Pancreas (tissue), 10 donors: Measurements from ENCODE around the gene IL17D. TPM values are rescaled to one million over a fixed set of nuclear protein-coding genes. Genes with fewer than 3 reads are reported as not detected.

Source experiments
- ATAC-seq, 4 donors: fragments of 200-7000 bp; cut with Tn5 transposase; one replicate each; pipeline versions ENCODE4 v1.8.0 to v1.9.1; 2020; ENCODE audit warnings: mild to moderate bottlenecking in 4 of 4, moderate library complexity in 4 of 4
- DNase-seq, 6 donors: peaks; one replicate each; pipeline ENCODE4 v3.0.0-alpha.2; 2020
- FAIRE-seq: peaks from 2 replicates; lab custom pipeline; 2012; peaks lifted over from hg19 to GRCh38; lab: Jason Lieb, UNC
- H3K27ac ChIP-seq, 4 donors: fragments of 200-600 bp; sonication (generic); 1 replicate in 3 of 4; 2 replicates in 1 of 4; pipeline versions ENCODE4 v1.5.0 to v1.8.0; 2020
- H3K27me3 ChIP-seq, 4 donors: fragments of 200-600 bp; one replicate each; pipeline ENCODE4 v1.8.0; 2021
- H3K36me3 ChIP-seq, 3 donors: fragments of 200-600 bp; sonication (generic) in 1 of 3; one replicate each; pipeline versions ENCODE4 v1.5.0 to v1.8.0; 2020 to 2021
- H3K4me1 ChIP-seq, 3 donors: fragments of 200-600 bp; one replicate each; pipeline ENCODE4 v1.8.0; 2021
- H3K4me3 ChIP-seq, 4 donors: fragments of 200-600 bp; sonication (generic) in 2 of 4; one replicate each; pipeline versions ENCODE4 v1.5.0 to v1.8.0; 2020 to 2021
- H3K9me3 ChIP-seq, 4 donors: fragments of 200-600 bp; one replicate each; pipeline ENCODE4 v1.8.0; 2021
- CTCF ChIP-seq, 4 donors: fragments of 200-600 bp; sonication (generic) in 3 of 4; IDR thresholded peaks; one replicate each; pipeline versions ENCODE4 v1.5.0 to v1.8.0; 2021; ENCODE audit warnings: antibody characterized with exemption in 4 of 4
- WGBS, 2 donors: extraction: QIAGEN DNeasy Blood & Tissue Kit; methylation state at CpG; one replicate each; pipeline ENCODE4 v1.1.7; 2013; 5-methylcytosine and 5-hydroxymethylcytosine counted together
- intact Hi-C, 3 donors: fragments of 100-400 bp; cut with DNase I; formaldehyde crosslinking; loops; one replicate each; pipeline versions ENCODE4 v1.11.1 to v1.14.2; 2022
- polyA plus RNA-seq, 2 donors: library from polyadenylated mRNA; stranded (reverse); fragments of 200-250 nt; gene quantifications; one replicate each; pipeline ENCODE4 v1.2.3, GENCODE V29; 2013
- total RNA-seq, 6 donors: library from RNA; stranded (reverse); fragmentation: NEBNext Ultra II Directional in 4 of 6; extraction: Animal tissue kit (Norgen Biotek cat#: 25700) in 4 of 6; gene quantifications; one replicate each; pipeline versions ENCODE4 v1.2.1 to v1.2.4, GENCODE V29; 2021 to 2023
- donor health status: healthy with polysubstance abuse.
- donor health status: DM: no; HTN: no; CAD: no; lungs with moderate emphysema.
- donor health status: DM: no; HTN: no; CAD: no.
- donor health status: control.
- donor health status: control.
- donor health status: Bipolar disorder and iron deficiency.
- donor health status: DM: yes; HTN: yes; CAD: no.
- donor health status: DM: no; HTN: no; CAD: no.
- donor health status: DM: no; HTN: no; CAD: no.
- donor health status: DM: yes; HTN: yes; CAD: no.

IL17D gene
- total and polyA plus RNA-seq, 8 donors: 0.35 to 0.71 (median 0.48) TPM

DNA sequence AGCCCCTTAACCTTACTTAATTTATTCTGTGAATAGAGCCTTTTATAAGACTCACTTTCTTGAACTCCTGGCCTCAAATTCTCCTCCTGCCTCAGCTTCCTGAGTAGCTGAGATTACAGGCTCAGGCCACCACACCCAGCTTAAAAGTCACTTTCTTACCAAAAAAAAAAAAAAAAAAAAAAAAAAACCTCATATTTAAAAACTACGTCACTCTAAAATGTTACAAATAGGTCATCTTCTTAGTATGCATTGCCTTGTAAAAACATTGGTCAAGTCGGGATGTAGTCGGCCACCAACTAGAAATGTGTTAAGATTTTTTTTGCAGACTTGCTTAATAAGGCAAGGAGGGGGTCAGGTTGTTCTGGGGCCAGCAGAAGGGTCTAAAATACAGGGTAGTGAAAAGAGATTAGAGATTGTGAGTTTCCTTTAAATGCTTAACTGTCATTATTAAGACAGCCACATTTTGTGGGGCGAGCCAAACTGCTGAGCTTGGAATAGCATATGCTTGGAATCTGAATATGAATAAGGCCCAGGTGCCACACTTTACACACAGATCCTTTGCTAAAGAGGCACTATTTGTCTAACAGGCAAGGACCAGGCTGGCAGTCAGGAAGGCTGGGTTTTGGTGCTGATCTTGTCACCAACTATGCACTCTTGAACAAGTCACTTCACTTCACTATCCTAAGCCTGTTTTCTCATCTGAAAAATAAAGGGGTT lies 16.5 kb upstream of the IL17D start:
- intact Hi-C loops: no loop called here
- Histone ChIP-seq H3K27ac (no peak overlapping the region), H3K4me1 (no peaks in the 10 kb centered on the region), H3K4me3 (no peak overlapping the region), H3K27me3 (no peaks in the 10 kb centered on the region), H3K9me3 (no peaks in the 10 kb centered on the region), H3K36me3 (no peaks in the 10 kb centered on the region)
- 80 to 84% methylated on average over 4 of the region's 4 CpGs for WGBS, 2 donors
- ATAC-seq (no peak), FAIRE-seq (no peak), DNase-seq (no peak)
- TF ChIP-seq CTCF (IDR thresholded peaks at IDR 0.05): no peak

GRCh38 chr13:20689291-20689690 lies 14.2 kb upstream of the IL17D start:
- no peak for ATAC-seq

DNA sequence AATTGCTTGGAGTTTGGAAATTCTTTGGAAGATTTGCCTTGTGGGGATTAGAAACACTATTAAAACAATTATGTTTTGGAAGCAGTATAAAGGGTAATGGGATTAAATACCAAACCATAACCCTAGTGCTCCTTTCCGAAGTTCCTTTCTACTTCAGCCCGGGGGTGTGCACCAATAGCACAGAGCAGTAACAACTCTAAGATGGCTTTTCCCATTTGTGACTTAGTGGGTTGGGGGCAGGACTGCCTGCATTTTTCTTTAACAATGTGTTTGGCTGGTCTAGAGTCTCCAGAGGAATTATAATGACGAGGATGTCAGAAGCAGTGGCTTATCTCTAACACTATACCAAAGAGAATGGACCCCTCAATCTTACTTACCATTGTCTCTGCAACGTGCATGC lies 11.9 kb upstream of the IL17D start:
- intact Hi-C loops: no loop called here
- WGBS, 2 donors: 68 to 72% methylated on average over 4 of the region's 4 CpGs
- FAIRE-seq: no peak

More at GRCh38 chr13:20689291-20689690, 14.2 kb upstream of the IL17D start:
- 95% methylated on average over 3 of the region's 3 CpGs for whole genome bisulfite sequencing, 2 donors
- no peaks in the 10 kb centered on the region for H3K36me3 ChIP-seq
- no peaks in the 10 kb centered on the region for H3K4me1 ChIP-seq
- H3K4me3 ChIP-seq: no peak overlapping the region
- no peak for TF ChIP-seq CTCF (IDR thresholded peaks at IDR 0.05)
- FAIRE-seq: no peak
- no peak overlapping the region for H3K27ac ChIP-seq
- intact Hi-C loops: no loop called here
- DNase-seq: no peak
- H3K9me3 ChIP-seq: no peaks in the 10 kb centered on the region
- H3K27me3 ChIP-seq: no peaks in the 10 kb centered on the region

DNA sequence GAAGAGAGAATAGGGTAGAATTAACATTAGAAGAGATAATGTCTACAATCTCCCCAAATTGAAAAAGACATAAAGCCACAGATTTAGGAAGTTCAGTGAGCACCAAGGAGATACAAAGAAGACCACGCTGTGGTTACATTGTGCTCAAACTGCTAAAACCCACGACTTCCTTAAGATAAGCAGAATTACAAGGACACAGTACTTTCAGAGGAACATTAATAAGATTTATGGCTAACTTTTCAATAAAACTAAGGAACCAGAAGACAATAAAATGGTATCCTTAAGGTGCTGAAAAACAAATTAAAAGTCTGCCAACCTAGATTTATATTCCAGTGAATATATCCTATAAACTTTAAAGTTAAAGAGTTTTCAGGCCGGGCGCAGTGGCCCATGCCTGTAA lies 7.4 kb upstream of the IL17D start:
- Histone ChIP-seq H3K9me3 (no peaks in the 10 kb centered on the region), H3K27me3 (no peaks in the 10 kb centered on the region), H3K4me1 (no peaks in the 10 kb centered on the region), H3K27ac (no peak overlapping the region), H3K4me3 (no peak overlapping the region), H3K36me3 (no peaks in the 10 kb centered on the region)
- WGBS, 2 donors: 61 to 66% methylated on average over 4 of the region's 4 CpGs
- TF ChIP-seq CTCF (IDR thresholded peaks at IDR 0.05): no peak
- no peak for FAIRE-seq
- intact Hi-C loops: no loop called here
- no peak for DNase-seq
- no peak for ATAC-seq

More for the DNA sequence above, 11.9 kb upstream of the IL17D start:
- TF ChIP-seq CTCF (IDR thresholded peaks at IDR 0.05): no peak
- no peak for ATAC-seq
- Histone ChIP-seq H3K27ac (no peak overlapping the region), H3K9me3 (no peaks in the 10 kb centered on the region), H3K4me1 (no peaks in the 10 kb centered on the region), H3K4me3 (no peak overlapping the region), H3K27me3 (no peaks in the 10 kb centered on the region), H3K36me3 (no peaks in the 10 kb centered on the region)
- no peak for DNase-seq

- ATAC-seq (no peak), DNase-seq (no peak), FAIRE-seq (no peak)
- no peak overlapping the region for H3K4me3 ChIP-seq
- H3K27me3 ChIP-seq: no peaks in the 10 kb centered on the region
- 86 to 91% methylated on average over 9 of the region's 9 CpGs for WGBS, 2 donors
- intact Hi-C loops: no loop called here
- peaks cover 0 to 9% (median 9%) of the 10 kb centered on the region in 3 donors for H3K4me1 ChIP-seq
- TF ChIP-seq CTCF (IDR thresholded peaks at IDR 0.05): no peak
- no peak overlapping the region for H3K27ac ChIP-seq
- no peaks in the 10 kb centered on the region for H3K36me3 ChIP-seq
- no peaks in the 10 kb centered on the region for H3K9me3 ChIP-seq
Measured at GRCh38 chr13:20699715-20700114, 3.8 kb upstream of the IL17D start.
